NCI-H2196 (cell line): Measurements from ENCODE around the gene ACAP1.

Experiments
- DNase-seq: peaks from one replicate; lab custom pipeline; 2025; ENCODE audit not compliant: unreplicated experiment; lab: John Stamatoyannopoulos, UW

ACAP1 gene, protein sequence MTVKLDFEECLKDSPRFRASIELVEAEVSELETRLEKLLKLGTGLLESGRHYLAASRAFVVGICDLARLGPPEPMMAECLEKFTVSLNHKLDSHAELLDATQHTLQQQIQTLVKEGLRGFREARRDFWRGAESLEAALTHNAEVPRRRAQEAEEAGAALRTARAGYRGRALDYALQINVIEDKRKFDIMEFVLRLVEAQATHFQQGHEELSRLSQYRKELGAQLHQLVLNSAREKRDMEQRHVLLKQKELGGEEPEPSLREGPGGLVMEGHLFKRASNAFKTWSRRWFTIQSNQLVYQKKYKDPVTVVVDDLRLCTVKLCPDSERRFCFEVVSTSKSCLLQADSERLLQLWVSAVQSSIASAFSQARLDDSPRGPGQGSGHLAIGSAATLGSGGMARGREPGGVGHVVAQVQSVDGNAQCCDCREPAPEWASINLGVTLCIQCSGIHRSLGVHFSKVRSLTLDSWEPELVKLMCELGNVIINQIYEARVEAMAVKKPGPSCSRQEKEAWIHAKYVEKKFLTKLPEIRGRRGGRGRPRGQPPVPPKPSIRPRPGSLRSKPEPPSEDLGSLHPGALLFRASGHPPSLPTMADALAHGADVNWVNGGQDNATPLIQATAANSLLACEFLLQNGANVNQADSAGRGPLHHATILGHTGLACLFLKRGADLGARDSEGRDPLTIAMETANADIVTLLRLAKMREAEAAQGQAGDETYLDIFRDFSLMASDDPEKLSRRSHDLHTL

GRCh38 chr17:7336240-7337175, at the start of gene ACAP1:
Gene ACAP1, plus strand, starts transcription at chr17:7336529. Its CDS starts 206 bp downstream, at chr17:7336735.
- no peak for DNase-seq

GRCh38 chr17:7289256-7290032, 46.9 kb upstream of the ACAP1 start:
- no peak for DNase-seq

- DNase-seq, result no peak
Measured at GRCh38 chr17:7290166-7290565, 46.2 kb upstream of the ACAP1 start.

GRCh38 chr17:7290685-7291084, 45.6 kb upstream of the ACAP1 start:
- no peak for DNase-seq

- DNase-seq, result no peak
Measured at GRCh38 chr17:7292194-7292593, 44.1 kb upstream of the ACAP1 start.

- no peak for DNase-seq
Measured at GRCh38 chr17:7292729-7293128, 43.6 kb upstream of the ACAP1 start.

DNA sequence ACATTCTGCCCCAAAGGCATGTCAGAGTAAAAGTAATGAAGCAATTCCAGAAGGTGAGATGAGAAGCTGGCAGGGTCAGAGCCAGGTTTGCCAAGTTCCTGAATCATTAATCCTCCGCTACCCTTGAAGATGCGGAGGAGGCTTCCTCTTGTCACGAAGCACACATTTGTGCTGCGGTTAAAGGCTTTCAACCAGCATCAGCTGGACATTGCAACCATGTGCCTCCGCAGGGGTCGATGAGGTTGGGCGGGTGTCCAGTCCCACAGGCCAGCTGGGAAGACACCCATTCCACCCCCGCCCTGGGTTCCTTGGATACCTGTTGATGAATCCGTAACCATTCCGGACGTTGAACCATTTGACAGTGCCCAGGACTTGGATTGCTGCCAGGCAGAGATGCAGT, 43.2 kb upstream of the ACAP1 start:
- no peak for DNase-seq

DNA sequence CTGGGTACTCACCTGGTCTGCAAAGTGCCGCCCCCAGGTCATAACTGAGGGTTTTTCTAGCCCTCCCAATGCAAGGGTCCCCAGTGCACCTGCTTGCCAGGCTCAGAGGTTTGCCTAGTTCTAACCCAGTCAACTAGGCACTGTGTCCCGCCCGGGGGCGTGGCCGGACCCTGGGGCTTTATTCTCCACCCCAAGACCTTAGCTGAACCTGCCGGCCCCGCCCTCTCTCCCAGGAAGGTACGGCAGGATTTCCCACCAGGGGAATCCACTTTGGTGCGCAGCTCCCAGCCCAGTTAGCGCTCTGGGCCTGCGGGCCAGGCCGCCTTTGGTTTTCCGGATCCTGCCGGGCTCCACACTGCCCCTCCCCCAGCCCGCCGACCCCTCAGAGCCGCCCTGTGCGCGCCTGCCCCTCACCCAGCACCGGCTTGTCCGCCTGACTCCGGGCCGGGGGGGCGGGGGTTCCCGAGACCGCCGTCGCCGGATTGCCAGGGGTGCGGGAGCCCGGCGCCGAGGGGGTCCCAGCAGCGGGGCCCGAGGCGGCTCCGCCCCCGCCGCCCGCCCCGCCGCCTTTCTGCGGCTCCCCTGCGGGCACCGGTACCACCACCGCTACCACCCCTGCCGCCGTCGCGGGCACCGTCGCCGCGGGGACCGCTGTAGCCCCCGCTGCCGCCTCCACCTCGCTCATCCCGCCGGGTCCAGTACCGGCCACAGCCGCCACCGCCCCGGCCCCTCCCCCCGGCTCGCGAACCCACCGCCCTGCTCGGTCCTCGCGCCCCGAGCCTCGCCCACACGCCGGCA, 42.3 kb upstream of the ACAP1 start:
- peak; percentile 58 for DNase-seq

DNA sequence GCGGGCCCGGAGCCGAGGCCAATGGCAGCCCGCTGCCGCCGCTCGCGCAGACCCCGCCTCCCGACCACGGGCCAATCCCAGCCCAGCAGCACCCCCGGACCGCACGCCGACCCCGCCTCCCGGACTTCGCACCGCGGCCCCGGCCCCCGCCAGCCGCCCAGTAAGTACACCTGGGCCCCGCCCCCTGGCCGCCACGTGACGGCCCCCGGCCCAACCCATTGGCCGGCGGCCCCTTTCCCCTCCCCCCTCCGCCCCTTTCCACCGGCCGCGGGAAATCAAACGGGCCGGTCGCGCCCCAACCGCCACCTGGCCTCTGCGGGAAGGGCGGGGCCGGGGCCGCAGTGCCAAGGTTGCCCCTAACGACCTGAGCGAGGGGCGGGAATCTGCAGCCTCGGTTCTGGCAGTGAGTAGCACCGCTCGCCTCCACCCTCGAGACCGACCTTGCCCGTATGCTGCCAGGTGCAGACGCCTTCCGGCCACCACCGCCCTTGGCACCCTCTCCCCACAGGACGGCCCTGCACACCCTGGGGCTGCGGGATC, 41.6 kb upstream of the ACAP1 start, which contains the start of gene YBX2:
TSS of gene YBX2 (minus strand) at position 26 of the 540 bp plus-strand sequence. CDS start 139 bp downstream, outside the sequence.
- peak; percentile 88 for DNase-seq

- DNase-seq, result peak; percentile 15
Measured at GRCh38 chr17:7295230-7296180, 40.8 kb upstream of the ACAP1 start.

DNA sequence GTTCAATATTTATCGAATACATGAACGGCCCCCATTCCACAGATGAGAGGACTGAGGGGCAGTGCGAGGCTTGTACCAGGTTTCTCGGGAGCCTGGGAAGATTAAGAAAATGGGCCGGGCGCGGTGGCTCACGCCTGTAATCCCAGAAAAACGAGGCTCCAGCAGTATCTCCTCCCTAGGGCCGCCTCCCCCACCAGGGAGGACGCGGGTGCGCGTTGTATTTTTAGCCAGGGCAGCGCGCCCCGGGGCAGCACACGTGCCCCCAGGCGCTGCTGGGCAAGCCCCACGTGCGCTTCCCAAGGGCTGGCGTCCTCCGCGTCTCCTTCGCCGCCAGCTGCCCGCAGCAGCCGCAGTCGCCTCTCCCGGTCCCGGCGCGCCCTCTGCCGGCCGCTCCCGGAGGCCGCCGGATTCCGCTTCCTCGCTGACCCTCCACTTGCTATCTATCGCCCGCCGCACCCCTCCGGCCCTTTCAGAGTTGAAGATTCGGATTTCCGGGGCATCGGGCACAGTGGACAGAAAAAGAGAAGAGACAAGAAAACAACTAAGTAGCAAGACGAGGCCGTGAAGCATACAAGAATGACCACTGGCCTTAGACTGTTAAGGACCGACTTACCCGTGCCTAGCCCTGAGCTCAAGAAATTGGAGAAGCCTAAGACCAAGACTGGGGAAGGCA, 40.0 kb upstream of the ACAP1 start:
- DNase-seq, result peak; percentile 74

DNA sequence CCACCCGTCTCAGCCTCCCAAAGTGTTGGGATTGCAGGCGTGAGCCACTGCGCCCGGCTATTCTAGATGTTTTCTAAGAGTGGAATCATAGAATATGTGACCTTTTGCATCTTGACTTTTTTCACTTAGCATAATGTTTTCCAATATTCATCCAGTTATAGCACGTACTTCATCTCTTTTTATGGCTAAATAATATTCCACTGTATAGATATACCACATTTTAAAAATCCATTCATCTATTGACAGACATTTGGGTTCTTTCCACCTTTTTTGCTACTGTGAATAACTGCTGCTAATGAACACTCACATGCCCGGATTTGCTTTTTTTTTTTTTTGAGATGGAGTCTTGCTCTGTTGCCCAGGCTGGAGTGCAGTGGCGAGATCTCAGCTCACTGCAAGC, 32.1 kb upstream of the ACAP1 start:
- DNase-seq, result no peak

DNA sequence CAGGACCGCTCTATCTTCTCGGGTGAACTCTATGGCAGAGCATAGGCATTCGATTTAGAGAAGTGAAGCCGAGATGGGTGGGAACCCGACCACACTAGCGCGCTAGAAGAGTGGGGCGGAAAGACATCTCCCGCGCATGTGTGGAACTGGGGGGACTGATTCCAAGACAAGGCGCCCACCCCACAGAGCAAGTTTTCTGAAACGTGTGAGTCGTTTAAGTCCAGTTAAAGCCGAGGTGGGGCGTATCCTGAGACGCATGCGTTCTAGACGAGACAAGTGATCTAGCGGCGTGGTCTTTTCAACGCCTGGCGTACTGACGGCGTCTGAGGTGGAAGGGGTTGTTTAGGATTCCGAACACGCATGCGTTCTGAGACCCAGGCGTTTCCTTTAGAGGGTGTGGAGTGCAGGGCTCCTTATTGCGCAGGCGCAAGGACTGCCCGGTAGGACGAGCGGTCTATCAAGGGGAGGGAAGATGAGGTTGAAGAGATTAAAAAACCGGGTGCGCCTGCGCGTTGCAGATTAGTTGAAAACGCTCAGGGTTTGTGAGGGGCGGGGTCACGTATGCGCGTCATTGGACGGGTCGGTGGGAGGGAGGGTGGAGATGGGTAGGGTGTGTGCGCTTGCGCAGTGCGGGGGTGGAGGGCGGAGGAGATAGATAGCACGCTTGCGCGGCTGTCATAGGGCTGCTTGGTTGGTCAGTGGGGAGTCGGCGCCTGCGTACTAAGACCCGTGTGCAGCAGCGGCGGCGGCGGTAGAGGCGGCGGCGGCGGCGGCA, 29.2 kb upstream of the ACAP1 start, which contains the start of gene EIF5A:
TSS of gene EIF5A (plus strand) at position 718 of the 775 bp plus-strand sequence. CDS start 2,008 bp downstream, outside the sequence.
- peak; percentile 92 for DNase-seq

- peak; percentile 4 for DNase-seq
Measured at GRCh38 chr17:7307686-7308624, 28.4 kb upstream of the ACAP1 start.

- DNase-seq, result peak; percentile 54
Measured at GRCh38 chr17:7308625-7309433, 27.5 kb upstream of the ACAP1 start.
